ENCODE results near the gene PDE10A. TPM values are rescaled to one million over a fixed set of nuclear protein-coding genes. Genes with fewer than 3 reads are reported as not detected.

Gene PDE10A
- total RNA-seq, 1 donor from 2014 or later, result 6.9 TPM

- no peak for DNase-seq (ENCODE audit: low read depth)
- no peak overlapping the region for H3K4me3 ChIP-seq (ENCODE audit: low read depth, low read length)
- TF ChIP-seq CTCF (conservative IDR thresholded peaks at IDR 0.05; ENCODE audit: low read depth, low read length), result no peak
These were observed 78.5 kb downstream of the PDE10A start for GRCh38 chr6:165584541-165584940.

GRCh38 chr6:165581678-165582077 lies 81.4 kb downstream of the PDE10A start:
- H3K4me3 ChIP-seq (ENCODE audit: low read depth, low read length), result no peak overlapping the region
- TF ChIP-seq CTCF (conservative IDR thresholded peaks at IDR 0.05; ENCODE audit: low read depth, low read length), result no peak
- DNase-seq (ENCODE audit: low read depth), result no peak

GRCh38 chr6:165580136-165580535 lies 82.9 kb downstream of the PDE10A start:
- no peak for TF ChIP-seq CTCF (conservative IDR thresholded peaks at IDR 0.05; ENCODE audit: low read depth, low read length)
- H3K4me3 ChIP-seq (ENCODE audit: low read depth, low read length), result no peak overlapping the region
- peak; percentile 76 for DNase-seq (ENCODE audit: low read depth)

- TF ChIP-seq CTCF (conservative IDR thresholded peaks at IDR 0.05; ENCODE audit: low read depth, low read length), result no peak
- H3K4me3 ChIP-seq (ENCODE audit: low read depth, low read length), result no peak overlapping the region
- no peak for DNase-seq (ENCODE audit: low read depth)
These were observed 83.9 kb downstream of the PDE10A start for GRCh38 chr6:165579151-165579550.

- H3K4me3 ChIP-seq (ENCODE audit: low read depth, low read length), result no peak overlapping the region
- TF ChIP-seq CTCF (conservative IDR thresholded peaks at IDR 0.05; ENCODE audit: low read depth, low read length), result no peak
- no peak for DNase-seq (ENCODE audit: low read depth)
These were observed 85.5 kb downstream of the PDE10A start for GRCh38 chr6:165577556-165577955.

GRCh38 chr6:165575158-165575549 lies 87.9 kb downstream of the PDE10A start:
- no peak for DNase-seq (ENCODE audit: low read depth)
- TF ChIP-seq CTCF (conservative IDR thresholded peaks at IDR 0.05; ENCODE audit: low read depth, low read length), result no peak
- H3K4me3 ChIP-seq (ENCODE audit: low read depth, low read length), result no peak overlapping the region

GRCh38 chr6:165574220-165575157 lies 88.6 kb downstream of the PDE10A start:
- no peak overlapping the region for H3K4me3 ChIP-seq (ENCODE audit: low read depth, low read length)
- peak; percentile 82 for DNase-seq (ENCODE audit: low read depth)

More at GRCh38 chr6:165574220-165575157, 88.6 kb downstream of the PDE10A start:
- no peak for TF ChIP-seq CTCF (conservative IDR thresholded peaks at IDR 0.05; ENCODE audit: low read depth, low read length)

All from epithelial cell of proximal tubule (primary cell).